Neural progenitor cell (in vitro differentiated cells): ENCODE results near the gene MAP6D1. TPM values are rescaled to one million over a fixed set of nuclear protein-coding genes. Genes with fewer than 3 reads are reported as not detected.

Experiments
- DNase-seq: peaks from one replicate; pipeline ENCODE4 v3.0.0-alpha.2; 2016; ENCODE audit warnings: low spot score
- H2AFZ ChIP-seq: fragments of 200-600 bp; sonication (generic); replicated peaks from 2 replicates; pipeline ENCODE4 v1.6.1; 2016; ENCODE audit warnings: antibody characterized with exemption
- H3F3A ChIP-seq: fragments of 200-600 bp; sonication (generic); 2 replicates; pipeline ENCODE4 v1.6.1; 2016; ENCODE audit warnings: antibody characterized with exemption, low read depth
- H3K27ac ChIP-seq: fragments of 200-600 bp; sonication (generic); 2 replicates; pipeline ENCODE4 v1.5.1; 2016; ENCODE audit warnings: mild to moderate bottlenecking
- H3K27me3 ChIP-seq: fragments of 200-600 bp; sonication (generic); 2 replicates; pipeline ENCODE4 v1.6.1; 2016; ENCODE audit warnings: mild to moderate bottlenecking, moderate library complexity
- H3K36me3 ChIP-seq: fragments of 200-600 bp; sonication (generic); 2 replicates; pipeline ENCODE4 v1.5.1; 2016
- H3K4me1 ChIP-seq: fragments of 200-600 bp; sonication (generic); 2 replicates; pipeline ENCODE4 v1.6.1; 2016; ENCODE audit warnings: mixed run types
- H3K4me2 ChIP-seq: fragments of 200-600 bp; sonication (generic); 2 replicates; pipeline ENCODE4 v1.6.1; 2016
- H3K4me3 ChIP-seq: fragments of 200-600 bp; sonication (generic); 2 replicates; pipeline ENCODE4 v1.5.1; 2016
- H3K79me2 ChIP-seq: fragments of 200-600 bp; sonication (generic); 2 replicates; pipeline ENCODE4 v1.6.1; 2016; ENCODE audit warnings: low read depth
- H3K9ac ChIP-seq: fragments of 200-600 bp; sonication (generic); 2 replicates; pipeline ENCODE4 v1.6.1; 2016
- H3K9me3 ChIP-seq: fragments of 200-600 bp; sonication (generic); 2 replicates; pipeline ENCODE4 v1.5.1; 2016; ENCODE audit warnings: low read depth
- H4K20me1 ChIP-seq: fragments of 200-600 bp; sonication (generic); 2 replicates; pipeline ENCODE4 v1.6.1; 2016; ENCODE audit warnings: low read depth
- H3K27ac Mint-ChIP-seq: 3 replicates; pipeline ENCODE4 v1.8.0; 2021; ENCODE audit warnings: mixed read lengths
- H3K27me3 Mint-ChIP-seq: 2 replicates; pipeline ENCODE4 v1.8.0; 2022; ENCODE audit warnings: low read depth, mild to moderate bottlenecking, inconsistent platforms, moderate library complexity, mixed read lengths; ENCODE audit not compliant: insufficient read depth
- H3K36me3 Mint-ChIP-seq: 3 replicates; pipeline ENCODE4 v1.8.0; 2021; ENCODE audit warnings: mixed read lengths
- H3K4me1 Mint-ChIP-seq: 3 replicates; pipeline ENCODE4 v1.8.0; 2021; ENCODE audit warnings: mixed read lengths
- H3K4me3 Mint-ChIP-seq: 3 replicates; pipeline ENCODE4 v1.8.0; 2021; ENCODE audit warnings: mild to moderate bottlenecking, moderate library complexity, mixed read lengths
- H3K9me3 Mint-ChIP-seq: 3 replicates; pipeline ENCODE4 v1.8.0; 2020; ENCODE audit warnings: mixed read lengths
- CTCF ChIP-seq: fragments of 200-600 bp; sonication (generic); IDR thresholded peaks from 2 replicates; pipeline ENCODE4 v1.5.1; 2017; ENCODE audit warnings: antibody characterized with exemption, mild to moderate bottlenecking
- EZH2 ChIP-seq: fragments of 200-600 bp; sonication (generic); IDR thresholded peaks from 2 replicates; pipeline ENCODE4 v1.6.1; 2017; ENCODE audit warnings: antibody characterized with exemption, mild to moderate bottlenecking, moderate library complexity
- EZH2phosphoT487 ChIP-seq: fragments of 200-600 bp; sonication (generic); IDR thresholded peaks from 2 replicates; pipeline ENCODE4 v1.6.1; 2017; ENCODE audit warnings: antibody characterized with exemption
- total RNA-seq: library from RNA; depleted of rRNA; stranded (reverse); fragments of >200 nt; gene quantifications from 2 replicates; pipeline ENCODE4 v1.2.3, GENCODE V29; 2015; ENCODE audit warnings: low replicate concordance

The MAP6D1 gene
- total RNA-seq, 1 donor from 2014 or later: 3.5 TPM

GRCh38 chr3:183816681-183817510, 8.5 kb downstream of the MAP6D1 start:
- Mint-ChIP-seq H3K36me3 (peaks cover 14% of the 10 kb centered on the region), H3K9me3 (peaks cover 2% of the 10 kb centered on the region), H3K27me3 (peaks cover 2% of the 10 kb centered on the region), H3K27ac (peak overlapping the region; percentile 60), H3K4me3 (no peak overlapping the region), H3K4me1 (peaks cover 4% of the 10 kb centered on the region)
- Histone ChIP-seq H3K9me3 (no peaks in the 10 kb centered on the region), H3K4me1 (no peaks in the 10 kb centered on the region), H3K79me2 (no peaks in the 10 kb centered on the region), H3K27me3 (no peaks in the 10 kb centered on the region), H4K20me1 (no peaks in the 10 kb centered on the region), H3K4me3 (no peak overlapping the region), H3K27ac (no peak overlapping the region), H3F3A (peaks cover 6% of the 10 kb centered on the region), H3K9ac (no peak overlapping the region), H3K36me3 (no peaks in the 10 kb centered on the region), H2AFZ (no peak overlapping the region), H3K4me2 (no peak overlapping the region)
- no peak for TF ChIP-seq CTCF
- TF ChIP-seq EZH2: no peak
- TF ChIP-seq EZH2phosphoT487: no peak
- DNase-seq: no peak

DNA sequence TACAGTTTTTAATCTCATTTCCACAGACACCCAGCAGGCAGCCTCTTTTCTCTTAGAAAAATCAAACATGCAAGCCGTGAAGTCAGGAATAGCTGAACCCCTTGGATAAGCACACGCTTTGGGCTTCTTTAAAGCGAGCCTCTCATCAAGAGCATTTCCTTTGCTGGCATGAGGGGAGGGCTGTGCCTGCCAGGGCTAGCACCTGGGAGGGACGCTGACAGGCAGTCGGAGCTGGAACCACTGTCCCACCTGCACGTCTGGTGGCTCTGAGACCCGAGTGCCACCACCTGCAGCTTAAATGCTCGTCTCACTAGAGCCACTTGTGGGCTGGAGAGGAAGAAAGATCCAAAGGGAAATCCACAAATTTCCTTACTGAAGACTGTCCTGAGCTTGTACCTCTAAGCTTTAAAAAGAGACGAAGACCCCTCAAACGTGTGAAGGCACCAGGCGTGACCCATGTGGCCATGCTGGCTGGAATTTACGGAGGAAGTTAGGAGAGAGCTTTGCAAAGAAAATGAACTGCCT, 9.4 kb downstream of the MAP6D1 start:
- no peaks in the 10 kb centered on the region for H3K9me3 ChIP-seq
- no peak overlapping the region for H3K9ac ChIP-seq
- H3K27me3 Mint-ChIP-seq: peaks cover 2% of the 10 kb centered on the region
- H3K27me3 ChIP-seq: no peaks in the 10 kb centered on the region
- H3K27ac Mint-ChIP-seq: no peak overlapping the region
- peaks cover 6% of the 10 kb centered on the region for H3F3A ChIP-seq
- no peaks in the 10 kb centered on the region for H3K36me3 ChIP-seq
- no peaks in the 10 kb centered on the region for H3K79me2 ChIP-seq
- no peak for DNase-seq
- peaks cover 2% of the 10 kb centered on the region for H3K9me3 Mint-ChIP-seq
- no peaks in the 10 kb centered on the region for H4K20me1 ChIP-seq
- no peak overlapping the region for H3K4me3 ChIP-seq
- H3K4me3 Mint-ChIP-seq: no peak overlapping the region
- H3K4me2 ChIP-seq: no peak overlapping the region
- peaks cover 18% of the 10 kb centered on the region for H3K36me3 Mint-ChIP-seq
- peaks cover 4% of the 10 kb centered on the region for H3K4me1 Mint-ChIP-seq
- no peak overlapping the region for H3K27ac ChIP-seq
- no peak overlapping the region for H2AFZ ChIP-seq
- no peaks in the 10 kb centered on the region for H3K4me1 ChIP-seq
- TF ChIP-seq EZH2: no peak
- no peak for TF ChIP-seq CTCF
- TF ChIP-seq EZH2phosphoT487: no peak

GRCh38 chr3:183815563-183815940, 9.8 kb downstream of the MAP6D1 start:
- Histone ChIP-seq H3K79me2 (no peaks in the 10 kb centered on the region), H3K27ac (no peak overlapping the region), H3K36me3 (no peaks in the 10 kb centered on the region), H3K4me1 (no peaks in the 10 kb centered on the region), H4K20me1 (no peaks in the 10 kb centered on the region), H3F3A (peaks cover 6% of the 10 kb centered on the region), H3K4me2 (no peak overlapping the region), H3K27me3 (no peaks in the 10 kb centered on the region), H3K9ac (no peak overlapping the region), H3K9me3 (no peaks in the 10 kb centered on the region), H2AFZ (no peak overlapping the region), H3K4me3 (no peak overlapping the region)
- TF ChIP-seq EZH2 (no peak), CTCF (no peak), EZH2phosphoT487 (no peak)
- no peak overlapping the region for H3K27ac Mint-ChIP-seq
- no peak overlapping the region for H3K4me3 Mint-ChIP-seq
- peaks cover 20% of the 10 kb centered on the region for H3K36me3 Mint-ChIP-seq
- peaks cover 4% of the 10 kb centered on the region for H3K27me3 Mint-ChIP-seq
- DNase-seq: no peak
- H3K4me1 Mint-ChIP-seq: peaks cover 4% of the 10 kb centered on the region
- peaks cover 2% of the 10 kb centered on the region for H3K9me3 Mint-ChIP-seq
